PC-3 (cell line): ENCODE measurements around the gene KCNQ5.

ENCODE experiments used
- EZH2 ChIP-seq: fragments of 300-600 bp; sonication (generic); IDR thresholded peaks from one replicate; pipeline ENCODE4 v1.6.1; 2017; ENCODE audit warnings: antibody characterized with exemption, mild to moderate bottlenecking, low read length; ENCODE audit not compliant: unreplicated experiment
- TF ChIP-seq, protein P1 (sequence below): fragments of 300-600 bp; sonication (generic); conservative IDR thresholded peaks from 2 replicates; pipeline ENCODE4 v1.5.1; 2017; ENCODE audit warnings: antibody characterized with exemption, low read depth, mild to moderate bottlenecking, low read length

DNA sequence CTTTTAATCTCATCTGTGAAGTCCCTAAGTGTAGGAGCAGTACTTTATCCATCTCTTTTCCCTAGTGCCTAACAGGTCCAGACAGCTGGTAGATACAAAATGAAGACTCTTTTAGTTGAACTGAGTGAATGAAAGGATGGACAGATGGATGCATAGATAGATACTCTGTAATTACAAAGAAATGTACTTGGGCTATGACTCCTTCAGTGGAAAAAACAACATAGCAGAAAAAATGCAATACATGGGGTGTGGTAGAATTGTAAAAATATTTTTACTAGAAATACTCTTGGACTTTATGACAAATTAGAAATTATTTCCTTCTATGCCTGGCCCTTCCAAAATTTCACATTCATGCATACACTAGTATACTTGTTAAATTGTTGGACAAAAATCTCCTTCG, 29.3 kb downstream of the KCNQ5 start:
- TF ChIP-seq, protein P1, sequence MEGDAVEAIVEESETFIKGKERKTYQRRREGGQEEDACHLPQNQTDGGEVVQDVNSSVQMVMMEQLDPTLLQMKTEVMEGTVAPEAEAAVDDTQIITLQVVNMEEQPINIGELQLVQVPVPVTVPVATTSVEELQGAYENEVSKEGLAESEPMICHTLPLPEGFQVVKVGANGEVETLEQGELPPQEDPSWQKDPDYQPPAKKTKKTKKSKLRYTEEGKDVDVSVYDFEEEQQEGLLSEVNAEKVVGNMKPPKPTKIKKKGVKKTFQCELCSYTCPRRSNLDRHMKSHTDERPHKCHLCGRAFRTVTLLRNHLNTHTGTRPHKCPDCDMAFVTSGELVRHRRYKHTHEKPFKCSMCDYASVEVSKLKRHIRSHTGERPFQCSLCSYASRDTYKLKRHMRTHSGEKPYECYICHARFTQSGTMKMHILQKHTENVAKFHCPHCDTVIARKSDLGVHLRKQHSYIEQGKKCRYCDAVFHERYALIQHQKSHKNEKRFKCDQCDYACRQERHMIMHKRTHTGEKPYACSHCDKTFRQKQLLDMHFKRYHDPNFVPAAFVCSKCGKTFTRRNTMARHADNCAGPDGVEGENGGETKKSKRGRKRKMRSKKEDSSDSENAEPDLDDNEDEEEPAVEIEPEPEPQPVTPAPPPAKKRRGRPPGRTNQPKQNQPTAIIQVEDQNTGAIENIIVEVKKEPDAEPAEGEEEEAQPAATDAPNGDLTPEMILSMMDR, result no peak
- TF ChIP-seq EZH2, result no peak
